ENCODE measurements around the gene CTSC. TPM values are rescaled to one million over a fixed set of nuclear protein-coding genes. Genes with fewer than 3 reads are reported as not detected.

The CTSC gene
- total and polyA plus RNA-seq, 2 donors (not counting 1 experiment from before 2014, with no cell fraction given): 18.7 to 18.8 TPM

- no peak for TF ChIP-seq CTCF (IDR thresholded peaks at IDR 0.05)
- no peak for TF ChIP-seq EZH2 (IDR thresholded peaks at IDR 0.05; ENCODE audit: borderline replicate concordance, insufficient read depth, low read depth, low read length, poor library complexity, severe bottlenecking)
- intact Hi-C loops (cut with micrococcal nuclease): no loop called here
- ChIA-PET CTCF (no interaction called here), POLR2A (no interaction called here)
- no peak overlapping the region for H3K4me3 Mint-ChIP-seq
- Histone ChIP-seq H2AFZ (ENCODE audit: insufficient read depth, low read depth, low read length, poor library complexity, severe bottlenecking) (no peak overlapping the region), H3K4me1 (ENCODE audit: control insufficient read depth in 2 of 2, insufficient read depth in 2 of 2, low read length in 2 of 2) (no peaks in the 10 kb centered on the region), H3K4me2 (replicated peaks; ENCODE audit: low read depth, low read length, poor library complexity, severe bottlenecking) (no peak overlapping the region), H4K20me1 (ENCODE audit: control insufficient read depth, insufficient read depth, low read length, poor library complexity, severe bottlenecking) (no peaks in the 10 kb centered on the region), H3K4me3 (ENCODE audit: control extremely low read depth in 1 of 5, extremely low read depth in 1 of 5, insufficient read depth in 1 of 5, low read depth in 2 of 5, low read length in 4 of 5) (no peak overlapping the region), H3K9ac (ENCODE audit: low read length) (no peak overlapping the region), H3K36me3 (replicated peaks in 1 of 2; ENCODE audit: control extremely low read depth in 1 of 2, control insufficient read depth in 1 of 2, extremely low read depth in 1 of 2, insufficient read depth in 2 of 2, low read length in 1 of 2) (peaks cover 0 to 5% of the 10 kb centered on the region in 2 experiments), H3K27me3 (replicated peaks in 1 of 4; ENCODE audit: control extremely low read depth in 1 of 4, control insufficient read depth in 3 of 4, insufficient read depth in 4 of 4, low read length in 3 of 4) (no peaks in the 10 kb centered on the region), H3K27ac (ENCODE audit: low read length in 2 of 2) (no peak overlapping the region), H3K79me2 (ENCODE audit: control insufficient read depth, insufficient read depth, low read length) (no peaks in the 10 kb centered on the region), H3K9me3 (ENCODE audit: control extremely low read depth in 1 of 3, control insufficient read depth in 2 of 3, insufficient read depth in 1 of 3, low read length in 2 of 3) (peaks cover 0 to 13% (median 0%) of the 10 kb centered on the region in 3 donors)
- no peak overlapping the region for H3K27ac Mint-ChIP-seq
- ATAC-seq (ENCODE audit: low read depth) (no peak), DNase-seq (no peak)
- 100% methylated on average over 1 of the region's 1 CpG for WGBS (ENCODE audit: insufficient coverage)
- H3K9me3 Mint-ChIP-seq (ENCODE audit: insufficient read depth): no peaks in the 10 kb centered on the region
- H3K4me1 Mint-ChIP-seq: no peaks in the 10 kb centered on the region
- no peaks in the 10 kb centered on the region for H3K27me3 Mint-ChIP-seq
Observed at GRCh38 chr11:88266919-88267318, 70.6 kb downstream of the CTSC start.

DNA sequence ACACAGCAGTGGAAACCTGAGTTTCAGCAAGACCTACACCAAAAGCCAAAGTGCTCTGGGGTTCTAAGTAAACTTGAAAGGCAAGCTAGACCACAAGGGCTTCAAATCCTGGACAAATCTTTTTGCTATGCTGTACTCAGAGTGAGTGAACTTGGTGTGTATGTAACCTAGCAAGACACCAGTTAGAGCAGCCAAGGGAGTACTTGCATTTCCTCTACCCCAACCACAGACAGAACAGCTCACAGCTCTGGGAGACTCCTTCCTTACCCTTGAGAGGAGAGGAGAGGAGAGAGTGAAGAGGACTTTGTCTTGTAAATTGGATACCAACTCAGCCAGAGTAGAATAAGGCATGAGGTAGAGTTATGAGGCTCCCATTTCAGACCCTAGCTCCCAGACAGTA, 71.4 kb downstream of the CTSC start:
- Histone ChIP-seq H2AFZ (ENCODE audit: insufficient read depth, low read depth, low read length, poor library complexity, severe bottlenecking) (no peak overlapping the region), H3K4me2 (replicated peaks; ENCODE audit: low read depth, low read length, poor library complexity, severe bottlenecking) (no peak overlapping the region), H3K9ac (ENCODE audit: low read length) (no peak overlapping the region), H3K4me1 (ENCODE audit: control insufficient read depth in 2 of 2, insufficient read depth in 2 of 2, low read length in 2 of 2) (no peaks in the 10 kb centered on the region), H3K79me2 (ENCODE audit: control insufficient read depth, insufficient read depth, low read length) (no peaks in the 10 kb centered on the region), H3K36me3 (replicated peaks in 1 of 2; ENCODE audit: control extremely low read depth in 1 of 2, control insufficient read depth in 1 of 2, extremely low read depth in 1 of 2, insufficient read depth in 2 of 2, low read length in 1 of 2) (peaks cover 0 to 5% of the 10 kb centered on the region in 2 experiments), H3K27me3 (replicated peaks in 1 of 4; ENCODE audit: control extremely low read depth in 1 of 4, control insufficient read depth in 3 of 4, insufficient read depth in 4 of 4, low read length in 3 of 4) (no peaks in the 10 kb centered on the region), H3K9me3 (ENCODE audit: control extremely low read depth in 1 of 3, control insufficient read depth in 2 of 3, insufficient read depth in 1 of 3, low read length in 2 of 3) (peaks cover 0 to 13% (median 0%) of the 10 kb centered on the region in 3 donors), H3K4me3 (ENCODE audit: control extremely low read depth in 1 of 5, extremely low read depth in 1 of 5, insufficient read depth in 1 of 5, low read depth in 2 of 5, low read length in 4 of 5) (no peak overlapping the region), H3K27ac (ENCODE audit: low read length in 2 of 2) (no peak overlapping the region), H4K20me1 (ENCODE audit: control insufficient read depth, insufficient read depth, low read length, poor library complexity, severe bottlenecking) (no peaks in the 10 kb centered on the region)
- H3K27me3 Mint-ChIP-seq: no peaks in the 10 kb centered on the region
- intact Hi-C loops (cut with micrococcal nuclease): no loop called here
- DNase-seq: no peak
- H3K27ac Mint-ChIP-seq: no peak overlapping the region
- ChIA-PET POLR2A (no interaction called here), CTCF (no interaction called here)
- H3K9me3 Mint-ChIP-seq (ENCODE audit: insufficient read depth): no peaks in the 10 kb centered on the region
- no peaks in the 10 kb centered on the region for H3K4me1 Mint-ChIP-seq
- no peak for ATAC-seq (ENCODE audit: low read depth)
- TF ChIP-seq EZH2 (IDR thresholded peaks at IDR 0.05; ENCODE audit: borderline replicate concordance, insufficient read depth, low read depth, low read length, poor library complexity, severe bottlenecking) (no peak), CTCF (IDR thresholded peaks at IDR 0.05) (no peak)
- no peak overlapping the region for H3K4me3 Mint-ChIP-seq
